Ramos (cell line): ENCODE results near the gene ZBTB38.

Experiments
- in situ Hi-C: fragments of 300-500 bp; cut with MboI; formaldehyde crosslinking; loops from one replicate; pipeline ENCODE4 v1.14.3; 2022; ENCODE audit warnings: low sequenced_read_pairs; ENCODE audit not compliant: unreplicated experiment

Gene ZBTB38

DNA sequence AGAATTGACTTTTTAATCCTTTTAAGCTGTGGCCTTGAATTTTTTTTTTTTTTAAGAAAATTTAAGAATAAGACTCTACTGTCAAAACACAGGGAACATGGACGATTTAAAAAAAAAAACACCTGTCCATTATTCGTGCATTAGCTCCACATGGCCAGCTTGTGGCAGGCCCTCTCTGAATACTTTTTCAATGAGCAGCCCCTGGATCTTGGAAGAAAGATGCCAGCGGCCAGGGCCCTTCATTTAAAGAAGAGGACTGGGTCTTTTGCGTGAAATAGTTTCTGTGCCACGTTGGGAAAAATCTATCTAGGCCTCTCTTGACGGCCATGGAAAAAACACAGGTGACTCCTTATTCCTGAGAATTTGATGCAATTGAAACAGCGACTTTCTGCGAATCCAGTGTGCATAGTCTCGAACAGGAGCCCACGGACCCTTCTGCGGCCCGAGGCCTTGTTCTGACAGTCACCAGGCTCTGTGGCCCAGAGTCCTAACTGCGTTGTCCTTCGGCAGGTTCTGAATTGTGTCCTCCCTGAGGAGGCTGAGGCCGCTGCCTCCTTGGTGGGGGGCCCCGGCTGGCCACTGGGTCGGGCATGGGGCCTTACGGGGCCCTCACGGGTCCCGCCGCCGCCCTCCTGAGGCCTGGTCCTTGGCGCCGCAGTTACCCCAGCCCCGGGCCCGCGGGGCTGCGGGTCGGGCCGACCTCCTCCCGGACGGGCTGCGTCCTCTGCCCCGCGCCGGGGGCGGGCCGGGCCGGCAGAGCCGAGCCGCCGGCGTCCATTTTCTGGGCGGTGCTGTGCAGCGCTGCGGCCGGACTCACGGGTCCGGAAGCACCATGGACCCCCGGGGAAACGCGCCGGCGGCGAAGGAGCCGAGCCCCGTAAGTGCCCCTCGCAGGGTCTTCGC, 33.5 kb downstream of the ZBTB38 start:
- in situ Hi-C loops: no loop called here

- in situ Hi-C loops: no loop called here
Observed at GRCh38 chr3:141402476-141403171, 34.3 kb downstream of the ZBTB38 start.

- in situ Hi-C loops: no loop called here
Observed at GRCh38 chr3:141403576-141403975, 35.3 kb downstream of the ZBTB38 start.

GRCh38 chr3:141405025-141405424, 36.7 kb downstream of the ZBTB38 start:
- in situ Hi-C loops: no loop called here

- in situ Hi-C loops: no loop called here
Observed at GRCh38 chr3:141405591-141405990, 37.3 kb downstream of the ZBTB38 start.

DNA sequence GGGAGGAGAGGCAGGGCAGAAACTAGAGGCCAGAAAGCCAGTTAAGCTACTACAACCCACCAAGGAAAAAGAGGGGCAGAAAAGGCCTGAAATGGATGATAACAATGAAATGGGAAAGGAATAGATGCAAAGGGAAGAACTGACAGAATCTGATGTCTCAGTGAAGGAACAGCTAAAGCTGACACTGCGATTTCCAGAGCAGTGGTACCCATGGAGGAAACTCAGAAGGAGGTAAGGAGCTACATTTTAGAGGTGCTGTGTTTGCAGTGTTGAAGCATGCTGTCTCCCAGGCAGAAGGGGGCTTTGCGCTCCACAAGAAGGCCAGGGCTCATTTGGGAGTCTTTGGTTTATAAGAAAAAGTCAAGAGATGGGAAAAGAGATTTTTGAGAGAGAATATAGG, 38.0 kb downstream of the ZBTB38 start:
- in situ Hi-C loops: no loop called here

- in situ Hi-C loops: no loop called here
Observed at GRCh38 chr3:141407047-141407446, 38.7 kb downstream of the ZBTB38 start.

- in situ Hi-C loops: no loop called here
Observed at GRCh38 chr3:141407825-141408224, 39.5 kb downstream of the ZBTB38 start.

DNA sequence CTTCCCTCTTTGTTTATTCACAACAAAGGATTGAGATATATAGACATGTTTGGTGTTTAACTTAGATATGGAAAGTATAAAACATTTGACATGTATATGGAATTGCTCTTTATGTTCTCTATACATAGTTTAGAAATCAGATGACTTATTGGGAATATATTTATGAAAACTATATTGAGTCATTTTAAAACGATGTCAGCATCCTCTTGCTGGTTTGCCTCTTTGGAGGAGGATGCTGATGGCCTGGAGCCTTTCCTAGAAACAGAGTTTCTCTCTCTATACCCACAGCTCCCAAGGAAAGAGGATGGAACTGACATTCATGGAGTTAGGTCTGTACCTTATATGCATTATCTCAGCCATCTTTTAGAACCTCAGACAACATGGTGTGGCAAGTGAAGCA, 40.3 kb downstream of the ZBTB38 start:
- in situ Hi-C loops: no loop called here

- in situ Hi-C loops: no loop called here
Observed at GRCh38 chr3:141409940-141410241, 41.6 kb downstream of the ZBTB38 start.

DNA sequence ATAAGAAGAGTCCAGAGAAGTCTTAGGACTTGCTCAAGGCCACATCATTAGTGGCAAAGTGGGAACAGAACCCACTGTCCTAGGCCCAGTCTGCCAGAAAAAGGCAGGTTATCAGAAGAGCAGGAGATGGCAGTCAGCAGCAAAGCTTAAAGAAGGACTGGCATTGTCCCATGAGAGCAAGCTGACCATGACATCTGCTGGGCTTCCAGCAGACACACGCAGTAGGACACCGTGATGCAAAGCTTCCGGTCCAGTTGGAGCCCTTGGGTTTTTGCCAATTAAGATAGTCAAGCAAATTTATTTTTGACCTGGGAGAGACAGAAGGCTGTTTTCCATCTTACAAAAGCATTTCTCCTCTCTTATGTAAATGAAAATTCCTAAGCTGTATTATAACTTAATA, 42.1 kb downstream of the ZBTB38 start:
- in situ Hi-C loops: no loop called here

DNA sequence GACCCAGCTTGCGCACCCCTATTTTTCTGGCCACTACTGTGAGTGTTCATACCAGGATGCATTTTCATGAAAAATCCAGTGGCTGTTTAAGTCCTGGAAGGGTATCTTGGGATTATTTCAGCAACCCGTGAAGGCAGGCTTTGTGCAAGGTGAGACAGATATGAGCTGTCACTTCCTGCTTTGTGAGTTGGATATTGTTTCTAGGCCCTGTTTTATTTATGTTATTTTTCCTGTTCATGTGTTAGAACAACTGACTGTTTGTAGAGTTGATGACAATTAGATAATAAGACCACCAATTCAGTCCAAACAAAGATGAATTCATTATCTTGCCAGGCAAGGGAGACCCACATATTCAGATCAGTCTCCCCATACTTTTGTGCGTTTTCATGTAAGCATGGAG, 42.5 kb downstream of the ZBTB38 start:
- in situ Hi-C loops: no loop called here

DNA sequence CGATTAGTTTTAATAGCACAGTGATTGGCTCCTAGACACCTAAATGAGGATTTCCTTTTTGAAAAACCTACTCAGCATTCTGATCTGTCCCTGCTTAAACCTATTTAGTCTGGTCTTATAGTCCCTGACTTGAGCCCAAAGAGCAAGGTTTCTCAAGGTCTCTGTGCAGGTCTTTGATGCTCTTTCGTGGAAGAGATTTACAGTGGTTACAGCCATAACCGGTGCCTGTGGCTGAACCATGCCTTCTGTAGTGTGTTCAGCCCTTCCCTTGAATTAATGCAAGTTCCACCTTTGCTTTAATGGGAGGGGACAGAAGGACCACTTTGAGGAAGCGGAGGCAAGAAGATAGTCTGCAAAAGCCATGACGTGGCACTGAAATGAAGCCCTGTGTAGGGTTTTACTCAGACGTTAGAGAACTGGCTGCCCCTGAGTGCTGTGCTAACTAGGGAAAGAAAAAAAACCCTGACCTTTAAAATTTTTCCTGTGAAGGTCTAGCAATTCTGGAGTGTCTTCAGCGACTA, 43.0 kb downstream of the ZBTB38 start:
- in situ Hi-C loops: no loop called here

GRCh38 chr3:141412087-141412935, 44.0 kb downstream of the ZBTB38 start:
- in situ Hi-C loops: no loop called here

GRCh38 chr3:141412936-141413354, 44.6 kb downstream of the ZBTB38 start:
- in situ Hi-C loops: no loop called here

- in situ Hi-C loops: no loop called here
Observed at GRCh38 chr3:141413391-141413790, 45.1 kb downstream of the ZBTB38 start.

- in situ Hi-C loops: no loop called here
Observed at GRCh38 chr3:141413801-141414689, 45.7 kb downstream of the ZBTB38 start.

- in situ Hi-C loops: no loop called here
Observed at GRCh38 chr3:141414800-141415462, 46.6 kb downstream of the ZBTB38 start.

- in situ Hi-C loops: no loop called here
Observed at GRCh38 chr3:141415953-141416352, 47.6 kb downstream of the ZBTB38 start.
